Measurements from ENCODE around the gene ZNF526.

DNA sequence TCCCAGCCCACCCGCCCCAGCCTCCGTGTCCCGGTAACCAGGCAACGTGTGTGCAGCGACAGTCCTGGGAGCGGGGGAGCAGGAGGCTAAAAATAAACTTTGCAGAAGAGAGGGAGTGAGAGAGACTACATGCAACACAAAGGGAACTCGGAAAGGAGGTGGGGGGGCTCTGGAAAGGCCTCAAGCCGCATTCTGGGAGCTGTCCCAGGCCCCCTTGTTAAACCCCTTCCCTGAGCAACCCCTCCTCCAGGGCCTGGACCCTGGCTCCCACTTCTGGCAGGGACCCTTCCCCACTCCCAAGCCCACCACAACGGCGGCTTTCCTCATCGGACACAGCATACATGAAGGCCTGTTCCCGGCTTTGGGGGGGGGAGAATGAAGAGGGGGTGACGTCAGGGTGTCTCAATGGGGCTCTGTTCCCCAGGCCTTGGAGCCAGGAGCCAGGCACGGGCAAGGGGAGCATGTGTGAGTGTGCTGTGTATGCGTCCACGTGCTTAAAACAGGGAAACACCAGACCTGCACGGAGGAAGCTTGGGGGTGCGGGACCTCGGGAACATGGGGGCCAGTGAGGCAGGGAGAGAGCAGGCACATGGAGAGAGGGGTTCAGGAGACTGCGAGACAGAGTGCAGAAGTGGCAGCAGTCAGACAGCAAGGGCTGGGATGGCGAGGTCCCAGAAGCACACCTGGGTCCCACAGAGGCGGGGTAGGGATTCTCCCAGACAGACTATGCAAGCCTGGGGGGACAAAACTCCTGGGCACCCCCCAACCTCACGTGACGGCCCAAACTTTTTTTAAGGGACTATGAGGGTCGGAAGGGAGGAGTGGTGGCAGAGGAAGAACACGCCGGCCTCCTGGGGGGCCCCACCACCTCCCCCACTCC, 32.5 kb downstream of the ZNF526 start:
- TF ChIP-seq L3MBTL2 (conservative IDR thresholded peaks at IDR 0.05) (no peak), TARDBP (IDR thresholded peaks at IDR 0.05) (no peak), ZNF384 (IDR thresholded peaks at IDR 0.05) (no peak), FOXK2 (IDR thresholded peaks at IDR 0.05) (no peak), HDGF (IDR thresholded peaks at IDR 0.05; ENCODE audit: borderline replicate concordance) (no peak), FOXM1 (IDR thresholded peaks at IDR 0.05; ENCODE audit: borderline replicate concordance) (no peak), FOXA1 (IDR thresholded peaks at IDR 0.05) (no peak), SUZ12 (IDR thresholded peaks at IDR 0.05) (no peak), SP1 (IDR thresholded peaks at IDR 0.05) (no peak), ELF4 (IDR thresholded peaks at IDR 0.05) (no peak), LEF1 (IDR thresholded peaks at IDR 0.05; ENCODE audit: borderline replicate concordance) (no peak)
- TF ChIP-seq, protein P1, sequence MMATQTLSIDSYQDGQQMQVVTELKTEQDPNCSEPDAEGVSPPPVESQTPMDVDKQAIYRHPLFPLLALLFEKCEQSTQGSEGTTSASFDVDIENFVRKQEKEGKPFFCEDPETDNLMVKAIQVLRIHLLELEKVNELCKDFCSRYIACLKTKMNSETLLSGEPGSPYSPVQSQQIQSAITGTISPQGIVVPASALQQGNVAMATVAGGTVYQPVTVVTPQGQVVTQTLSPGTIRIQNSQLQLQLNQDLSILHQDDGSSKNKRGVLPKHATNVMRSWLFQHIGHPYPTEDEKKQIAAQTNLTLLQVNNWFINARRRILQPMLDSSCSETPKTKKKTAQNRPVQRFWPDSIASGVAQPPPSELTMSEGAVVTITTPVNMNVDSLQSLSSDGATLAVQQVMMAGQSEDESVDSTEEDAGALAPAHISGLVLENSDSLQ (IDR thresholded peaks at IDR 0.05), result no peak

Measured in HEK293T (cell line).